Mononuclear cell (primary cell): Measurements from ENCODE around the gene CFAP70. TPM values are rescaled to one million over a fixed set of nuclear protein-coding genes. Genes with fewer than 3 reads are reported as not detected.
A peak's percentile ranks its signal among the peaks of the same experiment; 100 is the strongest.
"Not testable (repeated sequence)": the region's sequence is repeated elsewhere in the genome, so short reads cannot be mapped to it uniquely, and the experiment has no call there.

Source experiments
- H3K27me3 ChIP-seq: 2 replicates; pipeline ENCODE4 v1.6.0; 2011; ENCODE audit warnings: low read length, control low read depth; ENCODE audit not compliant: insufficient read depth
- H3K4me1 ChIP-seq: 2 replicates; pipeline ENCODE4 v1.5.1; 2011; ENCODE audit warnings: mild to moderate bottlenecking, low read length, control low read depth; ENCODE audit not compliant: insufficient read depth
- H3K4me3 ChIP-seq: 2 replicates; pipeline ENCODE4 v1.5.1; 2011; ENCODE audit warnings: mild to moderate bottlenecking, low read length, moderate library complexity
- H3K9me3 ChIP-seq: 2 replicates; pipeline ENCODE4 v1.5.1; 2011; ENCODE audit warnings: low read depth, mild to moderate bottlenecking, control low read depth, low read length
- total RNA-seq: library from RNA; depleted of rRNA; stranded (reverse); fragments of >200 nt; gene quantifications from one replicate; pipeline ENCODE4 v1.2.3, GENCODE V29; 2012

CFAP70 gene
- total RNA-seq, result 1.3 TPM

DNA sequence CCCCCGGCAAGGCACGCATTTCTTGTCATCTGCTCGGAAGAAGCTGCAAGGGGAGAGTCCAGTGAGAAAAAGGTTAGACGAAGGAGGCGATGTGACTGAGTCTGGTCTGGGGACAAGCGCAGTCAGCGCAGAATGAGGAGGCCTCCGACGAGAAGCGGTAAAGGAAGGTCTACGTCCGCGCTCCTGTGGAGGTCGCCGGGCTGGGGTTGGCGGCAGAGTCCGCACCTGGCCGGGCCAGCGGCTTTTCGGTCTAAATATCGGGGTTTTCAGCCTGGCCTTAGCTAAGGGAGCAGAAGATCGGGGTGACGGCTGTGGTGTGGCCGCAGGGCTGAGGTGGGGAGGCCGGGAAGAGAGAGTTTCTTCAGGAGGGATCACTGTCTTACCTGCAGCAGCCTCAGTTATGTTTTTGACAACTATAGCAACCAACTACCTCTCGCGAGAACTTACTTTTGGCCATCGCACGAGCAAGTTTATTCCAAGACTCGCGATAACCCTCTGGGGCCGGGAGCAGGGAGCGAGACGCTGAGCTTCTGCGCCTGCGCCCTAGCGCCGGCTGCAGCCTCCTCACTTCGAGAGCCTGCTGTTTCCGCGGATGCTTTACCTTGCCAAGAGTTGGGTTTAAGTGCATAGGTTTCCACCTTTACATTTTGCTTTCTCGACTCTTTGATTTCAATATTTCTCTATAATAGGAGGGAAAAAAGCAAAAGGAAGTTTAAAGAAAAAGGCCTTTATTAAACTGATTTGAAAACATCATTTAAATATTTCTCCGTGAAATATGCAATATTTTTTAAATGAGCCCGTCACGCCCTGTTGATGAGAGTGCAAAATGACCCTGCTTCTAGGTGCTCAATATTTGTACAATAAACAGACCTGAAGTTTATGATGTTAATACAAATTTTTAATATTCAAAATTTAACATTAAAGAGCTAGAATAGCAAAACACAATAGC is at the start of gene CFAP70:
Gene CFAP70 (minus strand): TSS at position 534 of the 949 bp plus-strand sequence. CDS start 4,068 bp downstream, outside the sequence.
- H3K27me3 ChIP-seq, result no peaks in the 10 kb centered on the region
- H3K4me1 ChIP-seq, result peaks cover 7% of the 10 kb centered on the region
- H3K9me3 ChIP-seq, result no peaks in the 10 kb centered on the region
- peak within 1 kb of the TSS; percentile 61 for H3K4me3 ChIP-seq

DNA sequence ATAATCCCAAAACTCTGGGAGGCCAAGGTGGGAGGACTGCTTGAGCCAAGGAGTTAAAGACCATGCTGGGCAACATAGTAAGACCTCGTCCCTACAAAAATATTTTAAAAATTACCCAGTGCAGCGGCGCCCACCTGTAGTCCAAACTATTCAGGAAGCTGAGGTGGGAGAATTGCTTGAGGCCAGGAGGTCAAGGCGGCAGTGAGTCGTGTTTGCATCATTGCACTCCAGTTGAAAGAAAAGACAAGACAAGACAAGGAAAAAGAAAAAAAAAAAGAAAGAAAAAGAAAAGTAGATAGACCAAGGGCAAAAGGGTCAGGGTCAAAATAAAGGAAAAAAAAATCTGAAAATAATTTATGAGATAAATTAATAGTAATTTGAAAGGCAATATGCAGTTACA is 49.4 kb upstream of the CFAP70 start:
- H3K27me3 ChIP-seq, result no peaks in the 10 kb centered on the region
- H3K9me3 ChIP-seq, result no peaks in the 10 kb centered on the region
- H3K4me1 ChIP-seq, result peaks cover 13% of the 10 kb centered on the region
- no peak overlapping the region for H3K4me3 ChIP-seq

DNA sequence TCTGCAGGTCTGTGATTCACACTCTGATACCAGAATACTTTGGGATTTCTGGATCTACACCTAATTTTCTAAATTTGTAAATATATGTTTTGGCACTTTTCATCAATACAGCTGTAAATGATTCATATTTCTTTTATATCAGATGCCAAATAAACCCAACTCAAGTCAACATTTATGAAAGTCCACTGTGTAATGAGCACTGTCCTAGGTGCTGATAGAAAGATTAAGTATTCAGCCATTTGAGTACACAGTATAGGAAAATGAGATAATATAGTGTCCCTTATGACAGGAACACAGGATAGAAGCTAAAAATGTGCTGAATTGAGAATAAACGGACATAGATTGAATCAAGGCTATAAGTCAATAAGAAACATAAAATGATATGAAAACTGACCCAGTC is 48.8 kb upstream of the CFAP70 start:
- Histone ChIP-seq H3K4me3 (no peak overlapping the region), H3K9me3 (no peaks in the 10 kb centered on the region), H3K27me3 (no peaks in the 10 kb centered on the region), H3K4me1 (peaks cover 7% of the 10 kb centered on the region)

DNA sequence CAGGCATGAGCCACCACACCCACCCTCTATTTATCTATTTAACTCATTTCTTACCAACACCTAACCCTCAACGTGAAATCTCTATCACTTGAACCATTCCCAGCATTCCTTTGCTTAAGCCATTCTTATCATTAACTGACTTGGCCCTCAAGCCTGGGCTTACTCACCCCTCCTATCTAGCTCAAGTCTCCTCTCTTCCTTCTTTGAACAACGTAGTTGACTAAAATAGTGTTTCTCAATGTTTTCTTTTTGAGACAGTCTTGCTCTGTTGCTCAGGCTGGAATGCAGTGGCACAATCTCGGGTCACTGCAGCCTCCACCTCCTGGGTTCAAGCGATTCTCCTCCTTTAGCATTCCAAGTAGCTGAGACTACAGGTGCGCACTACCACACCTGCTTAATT is 48.2 kb upstream of the CFAP70 start:
- no peak overlapping the region for H3K4me3 ChIP-seq
- no peaks in the 10 kb centered on the region for H3K9me3 ChIP-seq
- H3K4me1 ChIP-seq, result peaks cover under 1% of the 10 kb centered on the region
- H3K27me3 ChIP-seq, result no peaks in the 10 kb centered on the region

- no peaks in the 10 kb centered on the region for H3K4me1 ChIP-seq
- no peaks in the 10 kb centered on the region for H3K9me3 ChIP-seq
- H3K4me3 ChIP-seq, result no peak overlapping the region
- H3K27me3 ChIP-seq, result no peaks in the 10 kb centered on the region
These were observed 46.9 kb upstream of the CFAP70 start for GRCh38 chr10:73405556-73405955.

GRCh38 chr10:73404690-73405089 is 46.0 kb upstream of the CFAP70 start:
- no peaks in the 10 kb centered on the region for H3K4me1 ChIP-seq
- no peak overlapping the region for H3K4me3 ChIP-seq
- no peaks in the 10 kb centered on the region for H3K27me3 ChIP-seq
- no peaks in the 10 kb centered on the region for H3K9me3 ChIP-seq

- no peaks in the 10 kb centered on the region for H3K27me3 ChIP-seq
- H3K4me1 ChIP-seq, result no peaks in the 10 kb centered on the region
- no peaks in the 10 kb centered on the region for H3K9me3 ChIP-seq
- no peak overlapping the region for H3K4me3 ChIP-seq
These were observed 43.0 kb upstream of the CFAP70 start for GRCh38 chr10:73401636-73402035.

- Histone ChIP-seq H3K9me3 (no peaks in the 10 kb centered on the region), H3K4me1 (no peaks in the 10 kb centered on the region), H3K27me3 (no peaks in the 10 kb centered on the region), H3K4me3 (no peak overlapping the region)
These were observed 40.4 kb upstream of the CFAP70 start for GRCh38 chr10:73399063-73399462.

GRCh38 chr10:73398024-73398423 is 39.4 kb upstream of the CFAP70 start:
- H3K4me1 ChIP-seq, result no peaks in the 10 kb centered on the region
- H3K4me3 ChIP-seq, result no peak overlapping the region
- no peaks in the 10 kb centered on the region for H3K27me3 ChIP-seq
- H3K9me3 ChIP-seq, result no peaks in the 10 kb centered on the region

DNA sequence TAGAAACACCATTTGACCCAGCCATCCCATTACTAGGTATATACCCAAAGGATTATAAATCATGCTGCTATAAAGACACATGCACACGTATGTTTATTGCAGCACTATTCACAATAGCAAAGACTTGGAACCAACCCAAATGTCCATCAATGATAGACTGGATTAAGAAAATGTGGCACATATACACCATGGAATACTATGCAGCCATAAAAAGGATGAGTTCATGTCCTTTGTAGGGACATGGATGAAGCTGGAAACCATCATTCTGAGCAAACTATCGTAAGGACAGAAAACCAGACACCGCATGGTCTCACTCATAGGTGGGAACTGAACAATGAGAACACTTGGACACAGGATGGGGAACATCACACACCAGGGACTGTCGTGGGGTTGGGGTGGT is 35.7 kb upstream of the CFAP70 start:
- H3K9me3 ChIP-seq, H3K27me3 ChIP-seq, H3K4me1 ChIP-seq, H3K4me3 ChIP-seq: not testable (repeated sequence)

- Histone ChIP-seq H3K4me3 (no peak overlapping the region), H3K27me3 (no peaks in the 10 kb centered on the region), H3K9me3 (no peaks in the 10 kb centered on the region), H3K4me1 (no peaks in the 10 kb centered on the region)
These were observed 29.6 kb upstream of the CFAP70 start for GRCh38 chr10:73388228-73388627.

DNA sequence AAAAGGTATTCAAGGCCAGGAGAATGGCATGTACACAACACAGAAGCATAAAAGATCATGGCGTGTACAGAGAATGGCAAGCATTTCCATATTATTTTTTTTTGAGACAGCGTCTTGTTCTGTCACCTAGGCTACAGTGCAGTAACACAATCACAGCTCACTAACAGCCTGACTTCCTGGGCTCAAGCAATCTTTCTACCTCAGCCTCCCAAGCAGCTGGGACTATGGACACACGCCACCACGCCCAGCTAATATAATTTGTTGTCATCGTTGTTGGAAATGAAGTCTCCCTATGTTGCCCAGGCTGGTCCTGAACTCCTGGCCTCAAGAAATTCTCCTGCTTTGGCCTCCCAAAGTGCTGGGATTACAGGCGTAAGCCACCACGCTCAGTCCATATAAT is 27.9 kb upstream of the CFAP70 start:
- Histone ChIP-seq H3K4me3 (no peak overlapping the region), H3K27me3 (no peaks in the 10 kb centered on the region), H3K9me3 (no peaks in the 10 kb centered on the region), H3K4me1 (no peaks in the 10 kb centered on the region)

GRCh38 chr10:73379064-73379748 is 20.5 kb upstream of the CFAP70 start:
- no peaks in the 10 kb centered on the region for H3K4me1 ChIP-seq
- H3K4me3 ChIP-seq, result no peak overlapping the region
- H3K27me3 ChIP-seq, result no peaks in the 10 kb centered on the region
- H3K9me3 ChIP-seq, result no peaks in the 10 kb centered on the region

GRCh38 chr10:73376679-73377078 is 18.0 kb upstream of the CFAP70 start:
- Histone ChIP-seq H3K9me3 (no peaks in the 10 kb centered on the region), H3K4me3 (no peak overlapping the region)

GRCh38 chr10:73368238-73368637 is 9.6 kb upstream of the CFAP70 start:
- Histone ChIP-seq H3K4me1 (no peaks in the 10 kb centered on the region), H3K27me3 (no peaks in the 10 kb centered on the region), H3K4me3 (no peak overlapping the region), H3K9me3 (no peaks in the 10 kb centered on the region)

More at GRCh38 chr10:73376679-73377078, 18.0 kb upstream of the CFAP70 start:
- Histone ChIP-seq H3K4me1 (no peaks in the 10 kb centered on the region), H3K27me3 (no peaks in the 10 kb centered on the region)
